Keratinocyte (primary cell): ENCODE data around the gene TCF7L2. TPM values are rescaled to one million over a fixed set of nuclear protein-coding genes. Genes with fewer than 3 reads are reported as not detected.

Experiments used
- DNase-seq: peaks from one replicate; pipeline ENCODE4 v3.0.0-alpha.2; 2011; ENCODE audit warnings: low read depth, missing footprints, low spot score
- FAIRE-seq: peaks from 2 replicates; lab custom pipeline; 2011; peaks lifted over from hg19 to GRCh38; lab: Jason Lieb, UNC
- H2AFZ ChIP-seq: 2 replicates; pipeline ENCODE4 v1.6.0; 2012; ENCODE audit warnings: low read length, control low read depth, inconsistent platforms; ENCODE audit not compliant: control insufficient read depth
- H3K27ac ChIP-seq: 2 replicates; pipeline ENCODE4 v1.5.1; 2011; ENCODE audit warnings: low read length; ENCODE audit not compliant: control insufficient read depth, insufficient read depth
- H3K27me3 ChIP-seq: 3 replicates; pipeline ENCODE4 v1.6.0; 2011; ENCODE audit warnings: low read length; ENCODE audit not compliant: control insufficient read depth, insufficient read depth; ENCODE audit errors: extremely low read depth
- H3K36me3 ChIP-seq, 2 experiments: 2 replicates in 1 of 2; 3 replicates in 1 of 2; pipeline ENCODE4 v1.5.1; 2011; ENCODE audit warnings: low read length in 2 of 2, mild to moderate bottlenecking in 1 of 2; ENCODE audit not compliant: control insufficient read depth in 2 of 2, insufficient read depth in 2 of 2; ENCODE audit errors: extremely low read depth in 1 of 2
- H3K4me1 ChIP-seq: 3 replicates; pipeline ENCODE4 v1.5.1; 2011; ENCODE audit warnings: low read length; ENCODE audit not compliant: control insufficient read depth, insufficient read depth; ENCODE audit errors: extremely low read depth
- H3K4me2 ChIP-seq: 3 replicates; pipeline ENCODE4 v1.6.0; 2011; ENCODE audit warnings: low read depth, low read length; ENCODE audit not compliant: control insufficient read depth, insufficient read depth; ENCODE audit errors: extremely low read depth
- H3K4me3 ChIP-seq, 3 experiments: fragments of 200-600 bp in 1 of 3; sonication (generic) in 1 of 3; 2 replicates in 2 of 3; 3 replicates in 1 of 3; pipeline ENCODE4 v1.5.1; 2011 to 2016; ENCODE audit warnings: low read length in 3 of 3, mild to moderate bottlenecking in 3 of 3, control low read depth in 2 of 3, inconsistent platforms in 1 of 3, low read depth in 1 of 3, mixed read lengths in 1 of 3, mixed run types in 1 of 3, moderate library complexity in 1 of 3; ENCODE audit not compliant: control insufficient read depth in 2 of 3, insufficient read depth in 2 of 3; ENCODE audit errors: extremely low read depth in 1 of 3
- H3K79me2 ChIP-seq: 2 replicates; pipeline ENCODE4 v1.6.0; 2012; ENCODE audit warnings: low read length; ENCODE audit not compliant: control insufficient read depth, insufficient read depth
- H3K9ac ChIP-seq: 3 replicates; pipeline ENCODE4 v1.6.0; 2011; ENCODE audit warnings: low read length; ENCODE audit not compliant: control insufficient read depth, insufficient read depth; ENCODE audit errors: extremely low read depth
- H3K9me1 ChIP-seq: 3 replicates; pipeline ENCODE4 v1.6.0; 2011; ENCODE audit warnings: low read length; ENCODE audit not compliant: control insufficient read depth, insufficient read depth; ENCODE audit errors: extremely low read depth
- H3K9me3 ChIP-seq: 2 replicates; pipeline ENCODE4 v1.5.1; 2012; ENCODE audit warnings: low read depth, low read length; ENCODE audit not compliant: control insufficient read depth
- H4K20me1 ChIP-seq: 3 replicates; pipeline ENCODE4 v1.6.0; 2011; ENCODE audit warnings: low read length; ENCODE audit not compliant: control insufficient read depth, insufficient read depth; ENCODE audit errors: extremely low read depth
- CTCF ChIP-seq, 3 experiments: IDR thresholded peaks in 1 of 3; conservative IDR thresholded peaks in 1 of 3; optimal IDR thresholded peaks in 1 of 3; 2 replicates in 2 of 3; 3 replicates in 1 of 3; pipeline versions ENCODE3 to v1.5.1; 2011; ENCODE audit warnings: low read length in 3 of 3, mild to moderate bottlenecking in 3 of 3, moderate library complexity in 2 of 3, control low read depth in 1 of 3, inconsistent platforms in 1 of 3; ENCODE audit not compliant: insufficient read depth in 2 of 3; ENCODE audit errors: extremely low read depth in 1 of 3
- EZH2 ChIP-seq: IDR thresholded peaks from one replicate; pipeline ENCODE4 v1.6.1; 2012; ENCODE audit warnings: inconsistent platforms, mild to moderate bottlenecking, low read length, moderate library complexity
- dilution Hi-C: fragments of 300-500 bp; cut with MboI; formaldehyde crosslinking; loops from one replicate; pipeline ENCODE4 v1.7.0; 2020; ENCODE audit warnings: low sequenced_read_pairs; ENCODE audit not compliant: extremely low pct_ligation_motif_present
- polyA plus RNA-seq, 5 experiments: library from polyadenylated mRNA; depleted of rRNA in 3 of 5; stranded (reverse) in 3 of 5; stranded (forward) in 1 of 5; unstranded in 1 of 5; fragments of >200 nt; gene quantifications; 1 replicate in 1 of 5; 2 replicates in 3 of 5; 3 replicates in 1 of 5; pipeline versions ENCODE4 v1.2.1 to v1.2.3, GENCODE V29; 2011 to 2012; ENCODE audit warnings: missing spikeins in 2 of 5, low read depth in 1 of 5, low replicate concordance in 1 of 5

Gene TCF7L2
- polyA plus RNA-seq, 1 donor (not counting 4 experiments of a cell fraction or from before 2014, with no cell fraction given) = 2.5 TPM

GRCh38 chr10:112904000-112904399, 46.0 kb upstream of the TCF7L2 start:
- Histone ChIP-seq H3K4me2 (no peak overlapping the region), H3K79me2 (no peaks in the 10 kb centered on the region), H3K9ac (no peak overlapping the region), H3K4me1 (peaks cover 4% of the 10 kb centered on the region), H3K4me3 (no peak overlapping the region), H3K9me1 (no peaks in the 10 kb centered on the region), H2AFZ (no peak overlapping the region), H3K27me3 (no peaks in the 10 kb centered on the region), H3K36me3 (no peaks in the 10 kb centered on the region), H4K20me1 (no peaks in the 10 kb centered on the region), H3K9me3 (no peaks in the 10 kb centered on the region), H3K27ac (no peak overlapping the region)
- TF ChIP-seq CTCF (optimal IDR thresholded peaks at IDR 0.05 in 1 of 3, IDR thresholded peaks at IDR 0.05 in 1 of 3, conservative IDR thresholded peaks at IDR 0.05 in 1 of 3; ENCODE audit: extremely low read depth in 1 of 3, insufficient read depth in 2 of 3, low read length in 3 of 3) (no peak), EZH2 (no peak)
- peak; percentile 60 for FAIRE-seq
- dilution Hi-C loops = no loop called here
- DNase-seq = no peak

GRCh38 chr10:112906945-112907344, 43.1 kb upstream of the TCF7L2 start:
- no peaks in the 10 kb centered on the region for H3K36me3 ChIP-seq
- TF ChIP-seq CTCF (optimal IDR thresholded peaks at IDR 0.05 in 1 of 3, IDR thresholded peaks at IDR 0.05 in 1 of 3, conservative IDR thresholded peaks at IDR 0.05 in 1 of 3; ENCODE audit: extremely low read depth in 1 of 3, insufficient read depth in 2 of 3, low read length in 3 of 3) (no peak), EZH2 (no peak)
- no peak overlapping the region for H3K4me3 ChIP-seq
- no peaks in the 10 kb centered on the region for H3K79me2 ChIP-seq
- H3K27ac ChIP-seq = no peak overlapping the region
- FAIRE-seq (no peak), DNase-seq (no peak)
- dilution Hi-C loops = no loop called here
- no peaks in the 10 kb centered on the region for H3K9me1 ChIP-seq
- H3K9me3 ChIP-seq = no peaks in the 10 kb centered on the region
- no peak overlapping the region for H2AFZ ChIP-seq
- H3K27me3 ChIP-seq = no peaks in the 10 kb centered on the region
- H4K20me1 ChIP-seq = no peaks in the 10 kb centered on the region
- no peak overlapping the region for H3K9ac ChIP-seq
- H3K4me1 ChIP-seq = peaks cover 4% of the 10 kb centered on the region
- no peak overlapping the region for H3K4me2 ChIP-seq
